ENCODE measurements around the gene KRT12. TPM values are rescaled to one million over a fixed set of nuclear protein-coding genes. Genes with fewer than 3 reads are reported as not detected.

KRT12 gene
- total RNA-seq, 1 donor from 2014 or later, result not detected

DNA sequence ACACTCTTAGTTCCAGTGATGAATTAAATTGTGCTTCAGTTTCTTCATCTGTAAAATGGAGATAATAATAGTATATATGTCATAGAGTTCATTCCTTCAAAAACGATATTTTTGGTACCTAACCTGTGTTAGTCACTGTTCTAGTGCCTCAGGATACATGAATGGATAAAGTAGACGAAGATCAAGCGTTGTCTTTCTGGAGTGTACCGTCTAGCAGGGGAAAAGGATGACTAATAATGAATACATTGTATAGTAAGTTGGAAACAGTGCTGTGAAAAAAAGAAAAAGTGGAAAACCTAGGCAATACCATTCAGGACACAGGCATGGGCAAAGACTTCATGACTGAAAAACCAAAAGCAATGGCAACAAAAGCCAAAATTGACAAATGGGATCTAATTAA is 53.2 kb downstream of the KRT12 start:
- Mint-ChIP-seq H3K36me3 (ENCODE audit: insufficient read depth) (peaks cover 11% of the 10 kb centered on the region), H3K27ac (no peak overlapping the region), H3K4me3 (ENCODE audit: low read depth) (no peak overlapping the region), H3K27me3 (peaks cover 51% of the 10 kb centered on the region), H3K9me3 (ENCODE audit: low read depth) (no peaks in the 10 kb centered on the region), H3K4me1 (ENCODE audit: low read depth) (peaks cover 1% of the 10 kb centered on the region)
- TF ChIP-seq, protein P1, sequence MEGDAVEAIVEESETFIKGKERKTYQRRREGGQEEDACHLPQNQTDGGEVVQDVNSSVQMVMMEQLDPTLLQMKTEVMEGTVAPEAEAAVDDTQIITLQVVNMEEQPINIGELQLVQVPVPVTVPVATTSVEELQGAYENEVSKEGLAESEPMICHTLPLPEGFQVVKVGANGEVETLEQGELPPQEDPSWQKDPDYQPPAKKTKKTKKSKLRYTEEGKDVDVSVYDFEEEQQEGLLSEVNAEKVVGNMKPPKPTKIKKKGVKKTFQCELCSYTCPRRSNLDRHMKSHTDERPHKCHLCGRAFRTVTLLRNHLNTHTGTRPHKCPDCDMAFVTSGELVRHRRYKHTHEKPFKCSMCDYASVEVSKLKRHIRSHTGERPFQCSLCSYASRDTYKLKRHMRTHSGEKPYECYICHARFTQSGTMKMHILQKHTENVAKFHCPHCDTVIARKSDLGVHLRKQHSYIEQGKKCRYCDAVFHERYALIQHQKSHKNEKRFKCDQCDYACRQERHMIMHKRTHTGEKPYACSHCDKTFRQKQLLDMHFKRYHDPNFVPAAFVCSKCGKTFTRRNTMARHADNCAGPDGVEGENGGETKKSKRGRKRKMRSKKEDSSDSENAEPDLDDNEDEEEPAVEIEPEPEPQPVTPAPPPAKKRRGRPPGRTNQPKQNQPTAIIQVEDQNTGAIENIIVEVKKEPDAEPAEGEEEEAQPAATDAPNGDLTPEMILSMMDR (IDR thresholded peaks at IDR 0.05; ENCODE audit: unreplicated experiment), result no peak
- DNase-seq (ENCODE audit: low spot score, unreplicated experiment), result no peak

DNA sequence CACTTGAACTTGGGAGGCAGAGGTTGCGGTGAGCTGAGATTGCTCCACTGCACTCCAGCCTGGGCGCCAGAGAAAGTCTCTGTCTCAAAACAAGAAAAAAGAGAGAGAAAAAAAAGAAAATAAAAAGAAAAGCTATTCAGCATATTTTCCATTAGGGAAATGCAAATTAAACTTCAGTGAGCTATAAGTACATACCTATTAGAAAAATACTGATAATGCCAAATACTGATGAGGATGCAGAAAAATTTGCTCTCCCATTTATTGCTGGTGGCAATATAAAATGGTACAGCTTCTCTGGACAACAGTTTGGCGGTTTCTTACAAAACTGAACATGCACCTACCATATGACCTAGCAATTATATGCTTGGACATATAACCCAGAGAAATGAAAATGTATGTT is 54.4 kb downstream of the KRT12 start:
- DNase-seq (ENCODE audit: low spot score, unreplicated experiment), result no peak
- Mint-ChIP-seq H3K9me3 (ENCODE audit: low read depth) (no peaks in the 10 kb centered on the region), H3K36me3 (ENCODE audit: insufficient read depth) (peaks cover 11% of the 10 kb centered on the region), H3K27ac (no peak overlapping the region), H3K4me3 (ENCODE audit: low read depth) (no peak overlapping the region), H3K4me1 (ENCODE audit: low read depth) (peaks cover 1% of the 10 kb centered on the region), H3K27me3 (peaks cover 61% of the 10 kb centered on the region)
- TF ChIP-seq, protein P1 (IDR thresholded peaks at IDR 0.05; ENCODE audit: unreplicated experiment), result no peak

Other genes with a start within 250 kb of the KRT12 start
- gene SMARCE1, start 219.4 kb downstream of the KRT12 start, total RNA-seq, result 190 and 195 TPM in 2 replicates
- gene KRT222, start 202.0 kb downstream of the KRT12 start, total RNA-seq, result 0.36 and 1.1 TPM in 2 replicates
- not detected in 2 replicates for gene KRT24, start 163.5 kb downstream of the KRT12 start, total RNA-seq
- gene KRT25, start 111.9 kb downstream of the KRT12 start, total RNA-seq, result not detected in 2 replicates
- gene KRT26, start 95.0 kb downstream of the KRT12 start, total RNA-seq, result not detected in 2 replicates
- gene KRT27, start 84.7 kb downstream of the KRT12 start, total RNA-seq, result not detected in 2 replicates
- not detected in 2 replicates for gene KRT28, start 67.3 kb downstream of the KRT12 start, total RNA-seq
- 33.1 and 37.5 TPM in 2 replicates for gene KRT10, start 44.6 kb downstream of the KRT12 start, total RNA-seq
- not detected in 2 replicates for gene KRT20, start 18.0 kb upstream of the KRT12 start, total RNA-seq
- 2.1 and 3.8 TPM in 2 replicates for gene KRT23, start 70.4 kb upstream of the KRT12 start, total RNA-seq
- not detected in 2 replicates for gene KRT39, start 99.7 kb upstream of the KRT12 start, total RNA-seq
- 0.13 TPM in 1 of 2 replicates, not detected in the other for gene KRT40, start 117.1 kb upstream of the KRT12 start, total RNA-seq
- gene KRTAP3-3, start 126.9 kb upstream of the KRT12 start, total RNA-seq, result not detected in 2 replicates
- not detected in 2 replicates for gene KRTAP3-2, start 132.7 kb upstream of the KRT12 start, total RNA-seq
- gene KRTAP3-1, start 141.9 kb upstream of the KRT12 start, total RNA-seq, result not detected in 2 replicates
- gene KRTAP1-5, start 160.0 kb upstream of the KRT12 start, total RNA-seq, result not detected in 2 replicates
- gene KRTAP1-4, start 163.0 kb upstream of the KRT12 start, total RNA-seq, result not detected in 2 replicates
- not detected in 2 replicates for gene KRTAP1-3, start 167.7 kb upstream of the KRT12 start, total RNA-seq
- gene KRTAP1-1, start 174.2 kb upstream of the KRT12 start, total RNA-seq, result not detected in 2 replicates
- gene KRTAP2-1, start 180.1 kb upstream of the KRT12 start, total RNA-seq, result not detected in 2 replicates
- gene KRTAP2-2, start 188.0 kb upstream of the KRT12 start, total RNA-seq, result not detected in 2 replicates
- not detected in 2 replicates for gene KRTAP2-3, start 192.9 kb upstream of the KRT12 start, total RNA-seq
- gene KRTAP2-4, start 198.7 kb upstream of the KRT12 start, total RNA-seq, result not detected in 2 replicates
- gene KRTAP4-7, start 216.9 kb upstream of the KRT12 start, total RNA-seq, result not detected in 2 replicates
- not detected in 2 replicates for gene KRTAP4-8, start 230.9 kb upstream of the KRT12 start, total RNA-seq
- not detected in 2 replicates for gene KRTAP4-16, start 235.0 kb upstream of the KRT12 start, total RNA-seq
- gene KRTAP4-9, start 238.2 kb upstream of the KRT12 start, total RNA-seq, result not detected in 2 replicates